Astrocyte (in vitro differentiated cells and primary cell): ENCODE results near the gene AAGAB. TPM values are rescaled to one million over a fixed set of nuclear protein-coding genes. Genes with fewer than 3 reads are reported as not detected.

Experiments
- DNase-seq: peaks from one replicate; pipeline ENCODE4 v3.0.0-alpha.2; 2010; ENCODE audit warnings: low read depth
- FAIRE-seq: peaks from 2 replicates; lab custom pipeline; 2011; peaks lifted over from hg19 to GRCh38; lab: Jason Lieb, UNC
- H2AFZ ChIP-seq: 2 replicates; pipeline ENCODE4 v1.6.0; 2012; ENCODE audit warnings: low read depth, low read length, inconsistent platforms
- H3K27ac ChIP-seq: 2 replicates; pipeline ENCODE4 v1.5.1; 2011; ENCODE audit warnings: low read depth, low read length, inconsistent platforms
- H3K27me3 ChIP-seq: 2 replicates; pipeline ENCODE4 v1.6.0; 2011; ENCODE audit warnings: low read length, inconsistent platforms; ENCODE audit not compliant: insufficient read depth
- H3K36me3 ChIP-seq: 2 replicates; pipeline ENCODE4 v1.5.1; 2011; ENCODE audit warnings: low read length, inconsistent platforms; ENCODE audit not compliant: insufficient read depth
- H3K4me1 ChIP-seq: 2 replicates; pipeline ENCODE4 v1.5.1; 2011; ENCODE audit warnings: low read length, inconsistent platforms; ENCODE audit not compliant: insufficient read depth
- H3K4me2 ChIP-seq: 2 replicates; pipeline ENCODE4 v1.6.0; 2012; ENCODE audit warnings: low read length, inconsistent platforms
- H3K4me3 ChIP-seq: 2 replicates; pipeline ENCODE4 v1.5.1; 2011; ENCODE audit warnings: low read depth, mild to moderate bottlenecking, low read length, inconsistent platforms; ENCODE audit not compliant: insufficient read depth
- H3K79me2 ChIP-seq: 2 replicates; pipeline ENCODE4 v1.6.0; 2012; ENCODE audit warnings: mild to moderate bottlenecking, low read length, inconsistent platforms; ENCODE audit not compliant: insufficient read depth
- H3K9ac ChIP-seq: 2 replicates; pipeline ENCODE4 v1.6.0; 2012; ENCODE audit warnings: mild to moderate bottlenecking, low read length, inconsistent platforms
- H3K9me3 ChIP-seq: 2 replicates; pipeline ENCODE4 v1.5.1; 2012; ENCODE audit warnings: low read depth, mild to moderate bottlenecking, low read length, inconsistent platforms; ENCODE audit not compliant: insufficient read depth
- H4K20me1 ChIP-seq: 2 replicates; pipeline ENCODE4 v1.6.0; 2012; ENCODE audit warnings: low read length, inconsistent platforms; ENCODE audit not compliant: insufficient read depth
- H3K27ac Mint-ChIP-seq: one replicate; pipeline ENCODE4 v1.8.0; 2021; ENCODE audit warnings: mild to moderate bottlenecking, mixed read lengths; ENCODE audit not compliant: unreplicated experiment
- H3K27me3 Mint-ChIP-seq: one replicate; pipeline ENCODE4 v1.8.0; 2021; ENCODE audit warnings: low read depth, mixed read lengths; ENCODE audit not compliant: unreplicated experiment
- H3K36me3 Mint-ChIP-seq: one replicate; pipeline ENCODE4 v1.8.0; 2021; ENCODE audit warnings: low read depth, mixed read lengths; ENCODE audit not compliant: unreplicated experiment
- H3K4me1 Mint-ChIP-seq: one replicate; pipeline ENCODE4 v1.8.0; 2021; ENCODE audit warnings: low read depth, mixed read lengths; ENCODE audit not compliant: unreplicated experiment
- H3K4me3 Mint-ChIP-seq: one replicate; pipeline ENCODE4 v1.8.0; 2021; ENCODE audit warnings: mild to moderate bottlenecking, moderate library complexity, mixed read lengths; ENCODE audit not compliant: unreplicated experiment
- H3K9me3 Mint-ChIP-seq: one replicate; pipeline ENCODE4 v1.8.0; 2021; ENCODE audit warnings: mild to moderate bottlenecking, mixed read lengths; ENCODE audit not compliant: unreplicated experiment
- EZH2 ChIP-seq: IDR thresholded peaks from 2 replicates; pipeline ENCODE4 v1.6.1; 2012; ENCODE audit warnings: mild to moderate bottlenecking, low read length, inconsistent platforms; ENCODE audit not compliant: insufficient read depth
- total RNA-seq: library from RNA; stranded (reverse); gene quantifications from 2 replicates; pipeline ENCODE4 v1.2.1, GENCODE V29; 2021
- TF ChIP-seq, protein P1 (sequence below): IDR thresholded peaks from 2 replicates; pipeline ENCODE4 v1.5.1; 2011; ENCODE audit warnings: low read depth, mild to moderate bottlenecking, inconsistent platforms, low read length, moderate library complexity; ENCODE audit not compliant: insufficient read depth

Gene AAGAB
- total RNA-seq, 1 donor from 2014 or later: 52.2 TPM

DNA sequence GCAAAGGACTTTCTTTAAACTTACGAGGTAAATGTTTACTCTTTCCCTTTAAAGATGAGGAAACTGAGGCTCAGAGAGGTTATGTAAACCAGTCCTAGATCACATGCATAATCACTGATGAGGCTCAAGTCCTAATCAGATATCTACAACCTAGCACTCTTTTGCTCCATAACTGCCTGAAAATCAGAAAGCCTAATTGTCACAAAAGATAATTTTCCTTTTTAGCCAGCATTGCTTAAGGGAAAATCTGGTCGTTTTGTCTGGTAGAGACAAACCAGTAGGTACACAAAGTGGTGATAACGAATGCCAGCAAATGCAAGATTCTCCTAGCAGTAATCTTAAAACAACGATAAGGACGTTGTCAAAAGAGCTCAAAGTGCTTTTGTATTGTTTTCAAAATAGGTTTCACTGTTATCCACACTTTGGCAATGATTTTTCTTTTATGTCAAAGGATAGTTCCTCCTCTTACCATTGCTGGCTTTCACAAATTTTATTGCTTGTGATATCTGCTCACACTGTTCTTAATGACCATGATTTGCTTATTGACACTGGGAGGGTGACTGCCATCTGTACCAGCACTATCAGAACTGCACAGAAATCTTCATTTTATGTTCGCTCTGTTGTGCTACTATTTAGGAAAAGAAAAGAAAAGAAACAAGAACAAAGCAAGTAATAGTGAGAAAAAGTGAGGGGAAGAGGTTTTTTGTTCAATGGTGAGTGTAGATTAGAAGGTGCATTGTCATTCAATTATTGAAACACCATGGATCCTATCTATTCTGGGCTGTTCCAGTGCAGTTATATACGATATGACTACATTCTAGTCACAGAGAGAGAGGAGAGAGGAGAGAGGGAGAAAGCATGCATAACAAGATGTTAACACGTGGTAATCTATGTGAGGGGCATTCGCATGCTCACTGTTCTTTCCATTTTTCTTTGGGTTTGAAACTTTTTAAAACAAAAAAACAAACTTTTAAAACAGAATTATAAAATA, 13.8 kb upstream of the AAGAB start:
- H3K27me3 ChIP-seq: no peaks in the 10 kb centered on the region
- no peak overlapping the region for H3K4me3 Mint-ChIP-seq
- TF ChIP-seq, protein P1, sequence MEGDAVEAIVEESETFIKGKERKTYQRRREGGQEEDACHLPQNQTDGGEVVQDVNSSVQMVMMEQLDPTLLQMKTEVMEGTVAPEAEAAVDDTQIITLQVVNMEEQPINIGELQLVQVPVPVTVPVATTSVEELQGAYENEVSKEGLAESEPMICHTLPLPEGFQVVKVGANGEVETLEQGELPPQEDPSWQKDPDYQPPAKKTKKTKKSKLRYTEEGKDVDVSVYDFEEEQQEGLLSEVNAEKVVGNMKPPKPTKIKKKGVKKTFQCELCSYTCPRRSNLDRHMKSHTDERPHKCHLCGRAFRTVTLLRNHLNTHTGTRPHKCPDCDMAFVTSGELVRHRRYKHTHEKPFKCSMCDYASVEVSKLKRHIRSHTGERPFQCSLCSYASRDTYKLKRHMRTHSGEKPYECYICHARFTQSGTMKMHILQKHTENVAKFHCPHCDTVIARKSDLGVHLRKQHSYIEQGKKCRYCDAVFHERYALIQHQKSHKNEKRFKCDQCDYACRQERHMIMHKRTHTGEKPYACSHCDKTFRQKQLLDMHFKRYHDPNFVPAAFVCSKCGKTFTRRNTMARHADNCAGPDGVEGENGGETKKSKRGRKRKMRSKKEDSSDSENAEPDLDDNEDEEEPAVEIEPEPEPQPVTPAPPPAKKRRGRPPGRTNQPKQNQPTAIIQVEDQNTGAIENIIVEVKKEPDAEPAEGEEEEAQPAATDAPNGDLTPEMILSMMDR: no peak
- TF ChIP-seq EZH2: no peak
- H3K36me3 Mint-ChIP-seq: no peaks in the 10 kb centered on the region
- no peaks in the 10 kb centered on the region for H4K20me1 ChIP-seq
- no peaks in the 10 kb centered on the region for H3K4me1 ChIP-seq
- H3K4me1 Mint-ChIP-seq: peaks cover 2% of the 10 kb centered on the region
- H3K4me2 ChIP-seq: no peak overlapping the region
- no peak overlapping the region for H3K4me3 ChIP-seq
- H3K27ac Mint-ChIP-seq: no peak overlapping the region
- no peaks in the 10 kb centered on the region for H3K79me2 ChIP-seq
- H3K9me3 Mint-ChIP-seq: peaks cover 3% of the 10 kb centered on the region
- no peak overlapping the region for H2AFZ ChIP-seq
- no peaks in the 10 kb centered on the region for H3K9me3 ChIP-seq
- FAIRE-seq: no peak
- no peak for DNase-seq
- H3K36me3 ChIP-seq: no peaks in the 10 kb centered on the region
- no peak overlapping the region for H3K27ac ChIP-seq
- H3K27me3 Mint-ChIP-seq: no peaks in the 10 kb centered on the region
- no peak overlapping the region for H3K9ac ChIP-seq

DNA sequence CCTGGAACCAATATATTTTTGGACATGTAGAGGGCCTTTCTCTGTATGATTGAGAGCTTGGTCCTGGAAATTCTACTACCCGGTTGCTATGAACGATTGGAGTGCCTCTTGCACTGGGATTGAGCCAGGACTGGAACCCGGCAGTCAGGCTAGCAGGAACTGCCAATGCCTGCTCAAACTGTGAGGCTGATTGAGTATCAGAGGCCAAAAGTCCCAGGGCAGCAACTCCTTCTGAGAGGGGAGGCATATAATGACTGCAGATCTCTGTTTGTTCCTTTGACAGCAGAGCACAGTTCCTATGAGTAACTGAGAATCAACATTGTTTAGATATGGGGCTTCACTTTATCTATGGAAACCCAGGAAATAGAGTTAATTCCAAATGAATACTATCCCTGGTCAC, 13.0 kb upstream of the AAGAB start:
- no peaks in the 10 kb centered on the region for H3K36me3 ChIP-seq
- no peaks in the 10 kb centered on the region for H4K20me1 ChIP-seq
- no peak overlapping the region for H3K27ac Mint-ChIP-seq
- H3K9me3 Mint-ChIP-seq: peaks cover 3% of the 10 kb centered on the region
- TF ChIP-seq, protein P1: no peak
- no peak for TF ChIP-seq EZH2
- H3K4me3 Mint-ChIP-seq: no peak overlapping the region
- no peak overlapping the region for H3K9ac ChIP-seq
- no peaks in the 10 kb centered on the region for H3K27me3 ChIP-seq
- H3K4me1 Mint-ChIP-seq: peaks cover 2% of the 10 kb centered on the region
- no peaks in the 10 kb centered on the region for H3K27me3 Mint-ChIP-seq
- no peak overlapping the region for H2AFZ ChIP-seq
- FAIRE-seq (no peak), DNase-seq (no peak)
- H3K36me3 Mint-ChIP-seq: no peaks in the 10 kb centered on the region
- H3K4me2 ChIP-seq: no peak overlapping the region
- no peaks in the 10 kb centered on the region for H3K9me3 ChIP-seq
- no peaks in the 10 kb centered on the region for H3K4me1 ChIP-seq
- no peak overlapping the region for H3K4me3 ChIP-seq
- H3K79me2 ChIP-seq: no peaks in the 10 kb centered on the region
- no peak overlapping the region for H3K27ac ChIP-seq

DNA sequence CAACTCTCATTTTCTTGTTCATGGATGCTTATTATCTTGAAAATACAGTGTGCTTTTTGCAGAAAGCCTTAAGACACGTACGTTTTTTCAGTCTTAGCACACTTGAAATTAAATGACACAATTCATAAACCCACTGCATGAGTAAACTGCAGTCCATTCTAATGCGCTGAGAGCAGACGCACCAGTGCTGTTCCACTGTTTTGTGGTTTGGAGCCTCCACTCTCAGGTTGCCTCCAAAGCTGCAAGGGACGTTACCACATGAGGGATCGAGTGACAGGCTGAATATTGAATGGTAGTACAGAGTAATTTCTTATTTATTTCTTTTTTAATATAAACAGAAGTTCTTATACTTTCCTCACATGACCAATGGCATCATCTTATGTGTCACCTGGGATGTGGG, 12.4 kb upstream of the AAGAB start:
- H3K4me1 ChIP-seq: no peaks in the 10 kb centered on the region
- no peak overlapping the region for H3K9ac ChIP-seq
- no peaks in the 10 kb centered on the region for H3K9me3 ChIP-seq
- no peaks in the 10 kb centered on the region for H3K27me3 Mint-ChIP-seq
- no peak overlapping the region for H2AFZ ChIP-seq
- DNase-seq (no peak), FAIRE-seq (no peak)
- no peaks in the 10 kb centered on the region for H3K36me3 Mint-ChIP-seq
- no peak overlapping the region for H3K4me2 ChIP-seq
- no peak overlapping the region for H3K4me3 Mint-ChIP-seq
- no peaks in the 10 kb centered on the region for H3K36me3 ChIP-seq
- no peaks in the 10 kb centered on the region for H4K20me1 ChIP-seq
- no peaks in the 10 kb centered on the region for H3K27me3 ChIP-seq
- H3K4me1 Mint-ChIP-seq: peaks cover 2% of the 10 kb centered on the region
- H3K9me3 Mint-ChIP-seq: peaks cover 3% of the 10 kb centered on the region
- no peak overlapping the region for H3K27ac ChIP-seq
- no peak overlapping the region for H3K27ac Mint-ChIP-seq
- TF ChIP-seq, protein P1: no peak
- TF ChIP-seq EZH2: no peak
- no peaks in the 10 kb centered on the region for H3K79me2 ChIP-seq
- no peak overlapping the region for H3K4me3 ChIP-seq
